Fibroblast of lung (primary cell): ENCODE measurements around the gene RSKR. TPM values are rescaled to one million over a fixed set of nuclear protein-coding genes. Genes with fewer than 3 reads are reported as not detected.

ENCODE experiments used
- DNase-seq, 2 donors: peaks; one replicate each; pipeline versions ENCODE4 v3.0.0 to v3.0.0-alpha.2; 2010; ENCODE audit warnings: low read depth in 2 of 2
- H2AFZ ChIP-seq: 2 replicates; pipeline ENCODE4 v1.5.1; 2012; ENCODE audit warnings: low read length, control low read depth, inconsistent platforms
- H3K27ac ChIP-seq: 2 replicates; pipeline ENCODE4 v1.5.1; 2011; ENCODE audit warnings: low read length, control low read depth; ENCODE audit not compliant: insufficient read depth
- H3K27me3 ChIP-seq: 2 replicates; pipeline ENCODE4 v1.5.1; 2011; ENCODE audit warnings: mild to moderate bottlenecking, low read length; ENCODE audit not compliant: control insufficient read depth, insufficient read depth
- H3K36me3 ChIP-seq: 2 replicates; pipeline ENCODE4 v1.5.1; 2011; ENCODE audit warnings: low read length; ENCODE audit not compliant: control insufficient read depth, insufficient read depth
- H3K4me1 ChIP-seq: 2 replicates; pipeline ENCODE4 v1.5.1; 2011; ENCODE audit warnings: low read length; ENCODE audit not compliant: control insufficient read depth, insufficient read depth; ENCODE audit errors: extremely low read depth
- H3K4me2 ChIP-seq: 2 replicates; pipeline ENCODE4 v1.5.1; 2011; ENCODE audit warnings: low read length, control low read depth; ENCODE audit not compliant: insufficient read depth; ENCODE audit errors: extremely low read depth
- H3K4me3 ChIP-seq, 4 experiments: fragments of 200-600 bp in 1 of 4; sonication (generic) in 1 of 4; replicated peaks in 1 of 4; 2 replicates each; pipeline ENCODE4 v1.5.1; 2011 to 2016; ENCODE audit warnings: low read length in 4 of 4, low read depth in 3 of 4, mild to moderate bottlenecking in 3 of 4, control low read depth in 2 of 4, inconsistent platforms in 1 of 4, mixed read lengths in 1 of 4; ENCODE audit not compliant: insufficient read depth in 1 of 4; ENCODE audit errors: control extremely low read depth in 1 of 4
- H3K79me2 ChIP-seq: 2 replicates; pipeline ENCODE4 v1.5.1; 2012; ENCODE audit warnings: mild to moderate bottlenecking, low read length, inconsistent platforms; ENCODE audit not compliant: control insufficient read depth, insufficient read depth
- H3K9ac ChIP-seq: 2 replicates; pipeline ENCODE4 v1.5.1; 2011; ENCODE audit warnings: mild to moderate bottlenecking, low read length, control low read depth; ENCODE audit not compliant: insufficient read depth
- H3K9me3 ChIP-seq: 2 replicates; pipeline ENCODE4 v1.5.1; 2012; ENCODE audit warnings: low read depth, low read length; ENCODE audit not compliant: control insufficient read depth, insufficient read depth
- H4K20me1 ChIP-seq: 2 replicates; pipeline ENCODE4 v1.5.1; 2011; ENCODE audit warnings: low read length; ENCODE audit not compliant: control insufficient read depth, insufficient read depth; ENCODE audit errors: extremely low read depth
- EZH2 ChIP-seq: IDR thresholded peaks from 2 replicates; pipeline ENCODE4 v1.5.1; 2012; ENCODE audit warnings: low read length, control low read depth, mild to moderate bottlenecking; ENCODE audit errors: missing control alignments
- polyA plus RNA-seq, 2 donors: library from polyadenylated mRNA; depleted of rRNA in 1 of 2; stranded (reverse) in 1 of 2; unstranded in 1 of 2; fragments of >200 nt; gene quantifications; 2 replicates each; pipeline ENCODE4 v1.2.1, GENCODE V29; 2011 to 2012; ENCODE audit warnings: missing spikeins in 1 of 2
- total RNA-seq: library from RNA; depleted of rRNA; stranded (reverse); fragments of >200 nt; gene quantifications from 2 replicates; pipeline ENCODE4 v1.2.1, GENCODE V29; 2014
- TF ChIP-seq, protein P1 (sequence below), 2 donors: IDR thresholded peaks in 1 of 2; conservative IDR thresholded peaks in 1 of 2; 1 replicate in 1 of 2; 2 replicates in 1 of 2; pipeline ENCODE4 v1.5.1; 2011 to 2012; ENCODE audit warnings: low read length in 2 of 2, control low read depth in 1 of 2, inconsistent platforms in 1 of 2, low read depth in 1 of 2, mild to moderate bottlenecking in 1 of 2

The RSKR gene
- total and polyA plus RNA-seq, 2 donors (not counting 1 experiment from before 2014, with no cell fraction given): 1.8 to 3.8 TPM

DNA sequence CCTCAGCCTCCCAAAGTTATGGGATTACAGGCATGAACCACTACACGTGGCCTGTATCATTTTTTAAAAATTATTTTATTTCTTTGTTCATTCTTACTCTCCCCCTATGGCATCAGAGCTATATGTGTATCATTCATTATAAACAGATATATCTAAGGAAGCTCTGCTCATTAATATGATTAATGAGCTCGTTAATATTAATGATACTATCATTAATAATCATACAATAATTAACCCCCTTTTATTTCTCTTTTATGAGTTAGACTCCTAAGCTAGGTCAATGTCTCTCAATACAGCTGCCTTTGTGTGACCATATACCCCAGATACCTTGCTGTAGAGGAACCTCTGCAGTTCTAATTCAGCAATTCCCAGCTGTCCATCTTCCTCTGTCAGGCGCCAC, 4.5 kb upstream of the RSKR start:
- H3K9ac ChIP-seq: no peak overlapping the region
- no peak overlapping the region for H3K27ac ChIP-seq
- no peak overlapping the region for H3K4me3 ChIP-seq
- no peak overlapping the region for H3K4me2 ChIP-seq
- no peak for TF ChIP-seq EZH2
- TF ChIP-seq, protein P1, sequence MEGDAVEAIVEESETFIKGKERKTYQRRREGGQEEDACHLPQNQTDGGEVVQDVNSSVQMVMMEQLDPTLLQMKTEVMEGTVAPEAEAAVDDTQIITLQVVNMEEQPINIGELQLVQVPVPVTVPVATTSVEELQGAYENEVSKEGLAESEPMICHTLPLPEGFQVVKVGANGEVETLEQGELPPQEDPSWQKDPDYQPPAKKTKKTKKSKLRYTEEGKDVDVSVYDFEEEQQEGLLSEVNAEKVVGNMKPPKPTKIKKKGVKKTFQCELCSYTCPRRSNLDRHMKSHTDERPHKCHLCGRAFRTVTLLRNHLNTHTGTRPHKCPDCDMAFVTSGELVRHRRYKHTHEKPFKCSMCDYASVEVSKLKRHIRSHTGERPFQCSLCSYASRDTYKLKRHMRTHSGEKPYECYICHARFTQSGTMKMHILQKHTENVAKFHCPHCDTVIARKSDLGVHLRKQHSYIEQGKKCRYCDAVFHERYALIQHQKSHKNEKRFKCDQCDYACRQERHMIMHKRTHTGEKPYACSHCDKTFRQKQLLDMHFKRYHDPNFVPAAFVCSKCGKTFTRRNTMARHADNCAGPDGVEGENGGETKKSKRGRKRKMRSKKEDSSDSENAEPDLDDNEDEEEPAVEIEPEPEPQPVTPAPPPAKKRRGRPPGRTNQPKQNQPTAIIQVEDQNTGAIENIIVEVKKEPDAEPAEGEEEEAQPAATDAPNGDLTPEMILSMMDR (conservative IDR thresholded peaks at IDR 0.05 in 1 of 2, IDR thresholded peaks at IDR 0.05 in 1 of 2; ENCODE audit: low read depth in 1 of 2, low read length in 2 of 2): no peak
- no peaks in the 10 kb centered on the region for H4K20me1 ChIP-seq
- no peaks in the 10 kb centered on the region for H3K79me2 ChIP-seq
- H3K4me1 ChIP-seq: no peaks in the 10 kb centered on the region
- H3K9me3 ChIP-seq: no peaks in the 10 kb centered on the region
- peaks cover 16% of the 10 kb centered on the region for H3K36me3 ChIP-seq
- no peak overlapping the region for H2AFZ ChIP-seq
- DNase-seq: no peak
- no peaks in the 10 kb centered on the region for H3K27me3 ChIP-seq

DNA sequence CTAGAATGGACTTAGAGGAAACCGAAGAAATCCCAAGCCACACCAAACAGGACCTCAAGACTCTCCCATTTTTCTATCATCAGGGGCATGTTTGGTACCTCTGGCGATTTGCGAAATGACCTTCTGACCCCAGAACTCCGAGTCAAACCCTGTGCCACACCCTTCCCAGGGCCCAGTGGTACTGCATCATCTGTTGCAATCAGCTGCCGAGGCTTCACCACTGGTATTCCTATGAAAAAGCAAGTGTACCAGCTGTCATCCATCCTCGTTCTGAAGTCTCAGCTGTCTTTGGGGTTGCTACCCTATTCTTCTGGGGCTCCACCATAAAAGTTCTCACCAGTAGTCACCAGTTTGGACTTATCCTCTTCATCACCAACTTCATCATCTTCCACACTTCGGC, 2.3 kb upstream of the RSKR start:
- H3K4me3 ChIP-seq: no peak overlapping the region
- no peaks in the 10 kb centered on the region for H3K9me3 ChIP-seq
- no peak overlapping the region for H3K9ac ChIP-seq
- TF ChIP-seq, protein P1 (conservative IDR thresholded peaks at IDR 0.05 in 1 of 2, IDR thresholded peaks at IDR 0.05 in 1 of 2; ENCODE audit: low read depth in 1 of 2, low read length in 2 of 2): no peak
- no peak for TF ChIP-seq EZH2
- no peaks in the 10 kb centered on the region for H3K79me2 ChIP-seq
- no peak for DNase-seq
- H3K4me1 ChIP-seq: no peaks in the 10 kb centered on the region
- H3K27me3 ChIP-seq: no peaks in the 10 kb centered on the region
- no peak overlapping the region for H3K4me2 ChIP-seq
- no peak overlapping the region for H3K27ac ChIP-seq
- no peak overlapping the region for H2AFZ ChIP-seq
- H3K36me3 ChIP-seq: peaks cover 21% of the 10 kb centered on the region
- no peaks in the 10 kb centered on the region for H4K20me1 ChIP-seq

DNA sequence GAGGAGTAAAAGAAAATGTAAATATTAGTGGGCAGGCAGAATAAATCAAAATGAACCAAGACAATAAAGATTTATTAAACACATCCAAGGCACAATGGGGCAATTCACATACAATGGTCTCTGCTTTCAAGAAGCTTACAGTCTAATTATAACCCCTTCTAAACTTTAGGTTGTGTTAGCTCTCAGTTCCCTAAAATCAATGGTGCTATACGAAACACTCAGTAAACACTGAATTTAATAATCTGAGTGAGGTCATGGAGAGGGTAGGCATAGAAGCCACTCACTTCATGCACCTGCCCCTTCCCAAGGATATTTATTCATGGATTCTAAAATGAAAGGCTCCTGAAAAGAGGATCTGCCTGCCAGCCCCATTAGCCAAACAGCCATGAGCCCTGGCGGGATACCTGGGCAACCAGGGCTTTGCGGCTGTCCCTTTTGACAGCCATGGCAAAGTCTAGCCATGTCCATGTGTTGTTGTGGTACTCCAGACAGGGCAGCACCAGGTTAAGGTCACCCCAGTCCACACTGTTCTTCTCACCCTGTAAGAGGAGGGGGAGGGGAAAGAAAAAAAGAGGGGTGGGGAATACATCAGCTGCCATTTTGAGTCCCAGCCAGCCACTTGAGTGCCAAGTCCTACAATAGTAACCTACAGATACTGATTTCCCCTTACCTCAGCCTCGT, 1.4 kb upstream of the RSKR start:
- no peaks in the 10 kb centered on the region for H4K20me1 ChIP-seq
- no peaks in the 10 kb centered on the region for H3K79me2 ChIP-seq
- peaks cover 21% of the 10 kb centered on the region for H3K36me3 ChIP-seq
- H2AFZ ChIP-seq: no peak overlapping the region
- H3K4me1 ChIP-seq: no peaks in the 10 kb centered on the region
- TF ChIP-seq, protein P1 (conservative IDR thresholded peaks at IDR 0.05 in 1 of 2, IDR thresholded peaks at IDR 0.05 in 1 of 2; ENCODE audit: low read depth in 1 of 2, low read length in 2 of 2): no peak
- no peak for TF ChIP-seq EZH2
- H3K4me3 ChIP-seq: no peak overlapping the region
- DNase-seq: no peak
- no peak overlapping the region for H3K9ac ChIP-seq
- H3K4me2 ChIP-seq: no peak overlapping the region
- H3K9me3 ChIP-seq: no peaks in the 10 kb centered on the region
- H3K27me3 ChIP-seq: no peaks in the 10 kb centered on the region
- H3K27ac ChIP-seq: no peak overlapping the region
